Measurements from ENCODE around the gene CCDC61. TPM values are rescaled to one million over a fixed set of nuclear protein-coding genes. Genes with fewer than 3 reads are reported as not detected.

The CCDC61 gene
- total RNA-seq, 2 experiments from 2014 or later, result 26.5 to 27.0 TPM

DNA sequence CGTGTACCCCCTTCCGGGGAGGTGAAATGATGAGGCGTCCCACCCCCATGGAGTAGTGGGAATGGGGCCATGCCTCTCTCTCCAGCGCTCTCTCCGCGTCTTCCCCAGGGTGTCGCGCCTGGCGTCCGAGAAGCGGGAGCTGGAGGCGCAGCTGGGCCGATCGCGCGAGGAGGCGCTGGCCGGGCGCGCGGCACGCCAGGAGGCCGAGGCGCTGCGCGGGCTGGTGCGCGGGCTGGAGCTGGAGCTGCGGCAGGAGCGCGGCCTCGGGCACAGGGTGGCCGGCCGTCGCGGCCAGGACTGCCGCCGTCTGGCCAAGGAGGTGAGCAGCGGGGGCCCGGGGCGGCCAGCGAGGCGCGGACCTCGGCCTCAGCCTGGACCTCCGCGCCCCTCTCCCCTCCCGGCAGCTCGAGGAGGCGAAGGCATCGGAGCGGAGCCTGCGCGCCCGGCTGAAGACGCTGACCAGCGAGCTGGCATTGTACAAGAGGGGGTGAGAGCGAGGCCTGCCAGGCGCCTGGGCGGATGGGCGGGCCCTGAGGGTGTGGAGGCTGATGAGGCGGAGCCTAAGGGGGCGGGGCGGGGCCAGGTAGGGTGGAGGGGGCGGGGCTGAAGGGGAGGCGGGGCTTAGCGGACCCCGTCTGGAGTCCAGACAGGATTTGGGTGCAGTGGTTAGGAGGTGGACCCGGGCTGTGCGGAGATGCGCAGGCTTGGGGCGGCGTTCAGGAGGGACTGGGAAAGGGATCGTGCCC lies 19.8 kb downstream of the CCDC61 start:
- H3K4me1 Mint-ChIP-seq, result peaks cover 18% of the 10 kb centered on the region
- ChIA-PET POLR2A (no interaction called here), CTCF (interaction anchor here (0.6 to 1.8 kb wide), 2 partner anchors 13 to 14 kb away, joined by 4 to 6 read pairs; no protein-coding TSS in a partner anchor)
- no peaks in the 10 kb centered on the region for H3K9me3 Mint-ChIP-seq
- peaks cover 16% of the 10 kb centered on the region for H3K27me3 Mint-ChIP-seq
- H3K36me3 Mint-ChIP-seq (ENCODE audit: low read depth), result peaks cover 17% of the 10 kb centered on the region
- DNase-seq, result peak; percentile 63
- H3K27ac Mint-ChIP-seq, result no peak overlapping the region
- H3K4me3 Mint-ChIP-seq, result peak overlapping the region; percentile 46

DNA sequence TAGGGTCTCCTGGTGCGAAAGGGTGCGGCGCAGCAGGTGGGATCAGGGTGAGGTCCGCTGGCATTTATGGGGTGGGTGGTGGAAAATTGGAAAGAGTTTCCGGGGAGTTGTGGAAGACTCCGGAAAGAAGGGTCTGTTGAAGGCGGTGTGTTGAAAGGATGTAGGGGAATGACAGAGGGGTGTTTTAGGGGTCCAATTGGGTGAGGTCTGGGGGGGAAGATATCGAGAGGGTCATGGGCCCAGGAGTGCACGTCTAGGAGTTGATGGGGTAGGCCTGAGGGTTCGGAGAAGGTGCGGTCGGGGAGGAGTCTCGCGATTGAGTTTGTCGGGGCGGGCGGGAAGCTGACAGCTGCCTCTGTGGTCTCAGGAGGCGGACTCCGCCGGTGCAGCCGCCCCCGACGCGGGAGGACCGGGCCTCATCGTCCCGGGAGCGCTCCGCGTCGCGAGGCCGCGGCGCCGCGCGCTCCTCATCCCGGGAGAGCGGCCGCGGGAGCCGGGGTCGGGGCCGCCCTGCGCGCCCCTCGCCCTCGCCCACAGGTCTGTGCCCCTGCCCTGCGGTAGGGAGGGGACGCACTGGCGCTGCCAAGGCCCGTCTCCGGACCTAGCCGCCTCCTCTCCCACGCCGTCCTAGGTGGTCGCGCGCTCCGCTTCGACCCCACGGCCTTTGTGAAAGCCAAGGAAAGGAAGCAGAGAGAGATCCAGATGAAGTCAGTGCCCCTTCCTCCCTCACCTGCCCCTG lies 20.6 kb downstream of the CCDC61 start:
- DNase-seq, result peak; percentile 48
- H3K9me3 Mint-ChIP-seq, result no peaks in the 10 kb centered on the region
- CTCF ChIA-PET, result interaction anchor here (0.7 to 1.8 kb wide), 4 partner anchors 13 to 37 kb away, joined by 3 to 9 read pairs (median 4); no protein-coding TSS in a partner anchor
- H3K4me1 Mint-ChIP-seq, result peaks cover 18% of the 10 kb centered on the region
- POLR2A ChIA-PET, result no interaction called here
- H3K27me3 Mint-ChIP-seq, result peaks cover 16% of the 10 kb centered on the region
- peak overlapping the region; percentile 50 for H3K27ac Mint-ChIP-seq
- peak overlapping the region; percentile 76 for H3K4me3 Mint-ChIP-seq
- peaks cover 14% of the 10 kb centered on the region for H3K36me3 Mint-ChIP-seq (ENCODE audit: low read depth)

DNA sequence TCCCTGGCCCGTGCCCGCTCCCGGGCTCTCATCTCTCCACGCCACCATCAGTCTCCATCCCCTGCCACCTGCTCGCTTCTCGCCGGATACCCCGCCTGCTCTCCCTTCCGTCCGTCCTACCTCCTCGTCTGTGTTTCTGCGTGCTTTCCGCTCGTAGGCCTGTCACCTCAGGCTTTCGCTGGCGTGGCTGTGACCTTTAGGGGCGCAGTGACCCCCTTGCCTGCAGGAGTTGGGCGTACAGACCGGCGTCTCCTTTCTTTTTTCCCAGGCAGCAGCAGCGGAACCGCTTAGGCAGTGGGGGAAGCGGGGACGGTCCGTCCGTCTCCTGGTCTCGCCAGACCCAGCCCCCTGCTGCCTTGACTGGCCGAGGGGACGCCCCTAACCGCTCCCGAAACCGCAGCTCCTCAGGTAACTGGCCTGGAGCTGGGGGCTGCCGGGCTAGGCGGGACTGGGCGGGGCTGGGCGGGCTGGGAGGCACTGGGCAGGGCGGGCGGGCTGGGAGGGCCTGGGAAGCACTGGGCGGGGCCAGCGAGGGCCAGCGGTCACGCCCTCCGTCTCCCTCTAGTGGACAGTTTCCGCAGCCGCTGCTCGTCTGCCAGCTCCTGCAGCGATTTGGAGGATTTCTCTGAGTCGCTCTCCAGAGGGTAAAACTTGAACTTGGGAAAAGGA lies 21.3 kb downstream of the CCDC61 start:
- Mint-ChIP-seq H3K9me3 (no peaks in the 10 kb centered on the region), H3K27ac (peak overlapping the region; percentile 50), H3K36me3 (ENCODE audit: low read depth) (peaks cover 14% of the 10 kb centered on the region), H3K27me3 (peaks cover 16% of the 10 kb centered on the region), H3K4me1 (peaks cover 18% of the 10 kb centered on the region), H3K4me3 (peak overlapping the region; percentile 76)
- peak; percentile 81 for DNase-seq
- ChIA-PET CTCF (interaction anchor here (0.7 to 1.8 kb wide), 8 partner anchors 12 to 247 kb away, joined by 3 to 9 read pairs (median 4); partner anchors contain the start of genes SIX5 and SYMPK), POLR2A (no interaction called here)

DNA sequence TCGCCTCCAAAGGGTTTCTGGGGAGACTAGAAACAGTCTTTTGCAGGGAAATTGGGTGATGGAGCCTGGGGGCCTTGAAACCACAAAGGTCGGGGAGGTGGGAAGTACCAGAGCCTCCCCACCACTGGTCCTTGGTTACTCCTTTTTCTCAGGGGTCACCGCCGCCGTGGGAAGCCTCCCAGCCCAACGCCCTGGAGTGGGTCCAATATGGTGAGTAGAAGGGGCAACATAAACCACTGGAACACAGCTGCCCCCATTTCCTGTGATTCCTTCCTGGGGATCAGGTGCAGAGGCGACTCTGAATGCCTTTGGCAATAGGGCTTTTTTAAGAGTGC lies 21.8 kb downstream of the CCDC61 start:
- H3K4me3 Mint-ChIP-seq, result peak overlapping the region; percentile 76
- no peak for DNase-seq
- peaks cover 14% of the 10 kb centered on the region for H3K36me3 Mint-ChIP-seq (ENCODE audit: low read depth)
- peaks cover 18% of the 10 kb centered on the region for H3K4me1 Mint-ChIP-seq
- POLR2A ChIA-PET, result no interaction called here
- H3K9me3 Mint-ChIP-seq, result no peaks in the 10 kb centered on the region
- no peak overlapping the region for H3K27ac Mint-ChIP-seq
- CTCF ChIA-PET, result interaction anchor here (0.8 to 1.7 kb wide), 6 partner anchors 11 to 247 kb away, joined by 3 to 9 read pairs (median 4); partner anchors contain the start of genes SIX5 and SYMPK
- H3K27me3 Mint-ChIP-seq, result peaks cover 18% of the 10 kb centered on the region

DNA sequence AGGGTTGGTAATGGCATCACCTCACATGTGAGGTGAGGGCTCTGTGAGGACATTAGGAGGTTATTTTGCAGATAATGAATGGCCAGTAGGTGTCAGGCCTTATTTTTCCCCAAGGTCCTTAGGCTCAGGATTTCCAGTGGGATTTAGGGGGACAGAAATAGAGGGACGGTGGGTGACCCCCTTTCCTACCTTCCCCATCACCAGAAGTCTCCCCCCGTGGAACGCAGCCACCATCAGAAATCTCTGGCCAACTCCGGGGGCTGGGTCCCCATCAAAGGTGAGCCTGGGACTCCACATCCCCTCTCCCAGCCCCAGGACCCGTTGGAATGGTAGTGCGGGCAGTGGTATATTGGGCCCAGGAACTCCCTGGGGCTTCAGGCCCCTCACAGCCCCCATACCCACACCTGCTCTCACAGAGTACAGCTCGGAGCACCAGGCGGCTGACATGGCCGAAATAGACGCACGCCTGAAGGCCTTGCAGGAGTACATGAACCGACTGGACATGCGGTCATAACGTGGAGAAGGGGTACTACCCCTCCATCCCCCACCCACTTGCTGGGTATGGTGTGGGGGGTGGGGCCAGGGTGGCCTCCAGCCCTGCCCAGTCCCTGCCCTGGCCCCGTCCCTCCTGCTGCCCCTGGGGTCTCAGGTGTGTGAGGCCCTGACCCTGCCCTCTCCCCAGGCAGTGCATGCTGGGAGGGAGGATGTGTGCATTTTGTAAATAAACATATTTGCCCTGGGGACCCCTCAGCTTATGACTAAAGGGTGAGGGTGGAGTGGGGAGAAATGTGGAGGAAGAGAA lies 22.8 kb downstream of the CCDC61 start:
- Mint-ChIP-seq H3K4me3 (no peak overlapping the region), H3K27ac (no peak overlapping the region), H3K27me3 (peaks cover 25% of the 10 kb centered on the region), H3K4me1 (peaks cover 18% of the 10 kb centered on the region), H3K36me3 (ENCODE audit: low read depth) (peaks cover 14% of the 10 kb centered on the region), H3K9me3 (no peaks in the 10 kb centered on the region)
- ChIA-PET POLR2A (no interaction called here), CTCF (interaction anchor here (1.3 to 1.7 kb wide), 4 partner anchors 10 to 40 kb away, joined by 3 to 9 read pairs (median 4); no protein-coding TSS in a partner anchor)
- no peak for DNase-seq

DNA sequence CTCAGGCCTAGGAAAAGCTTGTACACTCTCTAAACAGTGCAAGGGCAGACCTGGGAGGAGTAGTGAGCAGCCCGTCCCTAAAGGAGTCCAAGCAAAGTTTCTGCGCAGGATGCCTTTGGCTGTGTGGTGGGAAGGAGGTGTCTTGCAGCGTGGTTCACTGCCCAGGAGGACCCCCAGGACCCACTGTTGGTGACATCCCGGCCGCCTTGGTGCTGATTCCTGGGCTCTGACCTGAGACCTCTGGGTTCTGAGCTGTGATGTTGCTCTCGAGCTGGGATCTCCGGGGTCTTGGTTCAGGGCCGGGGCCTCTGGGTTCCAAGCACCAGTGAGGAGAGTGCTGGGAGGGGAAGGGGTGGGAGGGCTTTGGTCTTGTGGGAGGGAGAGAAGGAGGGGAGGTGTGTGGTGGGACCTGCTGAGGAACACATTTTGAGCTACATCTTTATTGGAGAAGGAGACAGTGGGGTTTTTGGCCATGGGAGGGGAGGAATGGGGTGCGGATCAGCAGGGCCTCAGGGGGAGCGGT lies 23.5 kb downstream of the CCDC61 start:
- DNase-seq, result no peak
- H3K27ac Mint-ChIP-seq, result no peak overlapping the region
- no peaks in the 10 kb centered on the region for H3K9me3 Mint-ChIP-seq
- ChIA-PET CTCF (interaction anchor here (1.6 kb wide), 1 partner anchor 13 kb away, joined by 3 read pairs; no protein-coding TSS in a partner anchor), POLR2A (no interaction called here)
- peaks cover 14% of the 10 kb centered on the region for H3K36me3 Mint-ChIP-seq (ENCODE audit: low read depth)
- H3K4me3 Mint-ChIP-seq, result no peak overlapping the region
- peaks cover 28% of the 10 kb centered on the region for H3K27me3 Mint-ChIP-seq
- H3K4me1 Mint-ChIP-seq, result peaks cover 18% of the 10 kb centered on the region

DNA sequence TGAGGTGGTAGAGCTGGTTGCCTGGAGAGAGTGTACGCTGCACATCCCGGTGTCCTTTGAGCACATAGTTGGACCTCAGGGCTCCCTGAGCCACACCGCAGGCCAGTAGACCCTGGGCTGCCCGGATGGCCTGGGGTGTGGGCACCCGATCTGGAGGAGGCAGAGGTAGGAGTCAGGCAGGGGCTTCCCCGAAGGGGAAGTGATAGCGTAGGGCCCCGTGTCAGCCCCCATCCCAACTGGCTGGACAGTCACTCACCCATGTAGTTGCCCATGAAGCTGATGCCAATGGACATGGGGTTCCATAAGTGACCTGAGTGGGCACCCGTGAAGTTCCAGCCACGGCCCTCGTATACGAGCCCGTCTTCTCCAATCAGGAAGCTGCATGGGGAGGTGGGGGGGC lies 24.0 kb downstream of the CCDC61 start:
- H3K27ac Mint-ChIP-seq, result no peak overlapping the region
- H3K4me3 Mint-ChIP-seq, result no peak overlapping the region
- ChIA-PET POLR2A (no interaction called here), CTCF (interaction anchor here (0.6 to 1.6 kb wide), 2 partner anchors 14 to 37 kb away, joined by 3 read pairs; no protein-coding TSS in a partner anchor)
- peaks cover 29% of the 10 kb centered on the region for H3K27me3 Mint-ChIP-seq
- DNase-seq, result no peak
- H3K36me3 Mint-ChIP-seq (ENCODE audit: low read depth), result peaks cover 14% of the 10 kb centered on the region
- no peaks in the 10 kb centered on the region for H3K9me3 Mint-ChIP-seq
- peaks cover 18% of the 10 kb centered on the region for H3K4me1 Mint-ChIP-seq

DNA sequence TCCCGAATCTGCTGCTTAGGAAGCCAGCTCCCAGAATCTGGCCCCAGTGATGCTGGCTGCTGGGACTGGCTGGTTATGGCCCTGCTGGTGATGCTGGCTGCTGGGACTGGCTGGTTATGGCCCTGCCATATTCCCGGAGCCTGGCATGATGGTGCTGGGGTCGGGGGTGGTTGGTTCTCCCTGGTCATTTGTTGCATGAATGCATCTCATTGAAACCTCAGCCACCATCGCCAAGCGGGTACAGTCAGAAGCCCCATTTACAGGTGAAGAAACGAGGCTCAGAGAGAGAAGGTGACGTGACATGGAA lies 25.5 kb downstream of the CCDC61 start:
- Mint-ChIP-seq H3K27me3 (peaks cover 22% of the 10 kb centered on the region), H3K4me3 (no peak overlapping the region), H3K9me3 (no peaks in the 10 kb centered on the region), H3K4me1 (peaks cover 9% of the 10 kb centered on the region), H3K36me3 (ENCODE audit: low read depth) (peaks cover 5% of the 10 kb centered on the region), H3K27ac (no peak overlapping the region)
- DNase-seq, result no peak
- ChIA-PET CTCF (no interaction called here), POLR2A (no interaction called here)

DNA sequence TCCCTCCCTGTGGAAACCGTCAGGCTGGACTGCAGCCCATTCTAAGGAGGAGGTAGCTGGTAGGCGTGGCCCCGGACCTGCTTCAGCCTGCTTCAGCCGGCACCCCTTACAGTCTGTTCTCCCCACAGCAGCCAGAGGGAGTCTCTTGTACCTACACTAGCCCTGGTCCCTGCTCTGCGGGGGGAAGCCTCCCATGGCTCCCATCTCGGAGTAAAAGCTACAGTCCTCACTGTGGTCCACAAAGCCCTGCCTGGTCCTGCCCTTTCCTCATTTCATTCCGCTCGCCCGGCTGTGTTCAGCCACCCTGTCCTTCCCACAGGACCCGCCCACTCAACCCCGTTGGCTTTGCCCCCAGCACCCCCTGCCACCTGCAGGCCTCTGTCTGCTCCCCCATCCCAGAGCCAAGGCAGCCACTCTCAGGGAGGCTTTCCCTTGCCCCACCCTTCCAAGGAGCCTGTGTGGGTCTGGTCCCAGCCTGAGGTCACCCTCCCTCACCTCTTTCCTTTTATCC lies 26.3 kb downstream of the CCDC61 start:
- H3K27me3 Mint-ChIP-seq, result peaks cover 24% of the 10 kb centered on the region
- POLR2A ChIA-PET, result no interaction called here
- H3K4me3 Mint-ChIP-seq, result no peak overlapping the region
- no peaks in the 10 kb centered on the region for H3K9me3 Mint-ChIP-seq
- H3K27ac Mint-ChIP-seq, result no peak overlapping the region
- no peak for DNase-seq
- peaks cover 3% of the 10 kb centered on the region for H3K36me3 Mint-ChIP-seq (ENCODE audit: low read depth)
- peaks cover 12% of the 10 kb centered on the region for H3K4me1 Mint-ChIP-seq
- CTCF ChIA-PET, result no interaction called here

DNA sequence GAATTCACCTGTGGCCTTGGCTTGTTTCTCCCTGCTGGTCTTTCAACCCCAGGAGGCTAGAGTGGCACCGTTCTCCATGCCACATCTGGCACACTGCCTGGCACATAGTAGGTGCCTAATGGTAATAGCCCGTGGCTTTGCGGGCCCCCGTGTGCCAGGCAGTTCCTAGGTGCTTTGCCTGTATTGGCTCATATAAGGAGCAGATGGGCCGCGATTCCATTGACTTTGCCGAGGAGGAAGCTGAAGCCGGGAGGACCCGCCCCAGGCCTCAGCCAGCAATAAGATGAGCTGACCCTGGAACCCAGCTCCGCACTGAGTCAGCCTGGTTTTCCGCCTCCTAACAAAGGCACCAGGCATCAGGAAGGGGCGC lies 26.8 kb downstream of the CCDC61 start:
- Mint-ChIP-seq H3K9me3 (no peaks in the 10 kb centered on the region), H3K27me3 (peaks cover 28% of the 10 kb centered on the region), H3K27ac (no peak overlapping the region), H3K36me3 (ENCODE audit: low read depth) (peaks cover under 1% of the 10 kb centered on the region), H3K4me3 (no peak overlapping the region), H3K4me1 (peaks cover 12% of the 10 kb centered on the region)
- ChIA-PET POLR2A (no interaction called here), CTCF (no interaction called here)
- no peak for DNase-seq

DNA sequence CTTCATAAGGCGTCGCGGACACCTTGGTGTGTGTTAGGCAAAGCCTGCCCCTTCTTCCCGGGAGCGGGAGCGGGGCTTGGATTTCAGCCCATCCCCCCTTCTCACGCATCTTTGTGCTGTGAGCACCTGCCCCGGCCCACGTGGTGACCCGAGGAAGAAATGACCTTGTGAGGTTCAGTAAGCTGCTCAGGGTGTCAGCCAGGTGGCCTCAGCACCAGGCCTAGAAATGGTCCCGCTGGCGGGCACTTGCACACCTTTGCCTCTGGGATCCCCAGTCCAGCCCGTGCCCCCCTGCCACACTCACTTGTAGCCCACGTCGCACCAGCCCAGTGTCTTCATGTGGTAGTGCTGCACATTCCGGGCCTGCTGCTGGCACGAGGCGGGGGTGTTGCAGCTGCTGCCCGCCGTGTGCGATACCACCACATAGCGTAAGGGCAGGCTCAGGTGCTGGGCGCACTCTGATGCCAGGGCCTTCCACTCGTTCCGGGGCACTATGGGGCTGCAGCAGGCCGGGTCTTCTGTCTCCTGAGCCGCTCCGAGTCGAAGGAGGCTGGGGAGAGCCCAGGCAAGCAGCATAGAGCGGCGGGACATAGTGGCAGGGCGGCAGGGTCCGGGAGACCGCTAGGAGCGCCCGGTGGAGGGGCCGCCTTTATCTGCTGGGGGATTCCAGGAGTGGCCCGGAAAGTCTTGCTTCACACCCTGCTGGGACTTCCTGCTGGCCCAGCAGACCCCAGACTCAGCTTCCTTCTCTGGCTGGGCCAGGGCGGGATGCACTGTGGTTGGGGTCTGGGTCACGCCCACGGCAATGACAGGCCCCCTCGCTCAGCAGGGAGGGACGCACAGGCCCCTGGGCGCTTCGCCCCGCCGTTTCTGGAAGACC lies 27.4 kb downstream of the CCDC61 start, which contains the start of gene PGLYRP1:
Gene PGLYRP1 (minus strand): TSS at position 623 of the 880 bp plus-strand sequence. CDS start 32 bp downstream, at position 591.
- CTCF ChIA-PET, result interaction anchor here (1.4 kb wide), 1 partner anchor 206 kb away, joined by 3 read pairs; no protein-coding TSS in a partner anchor
- Mint-ChIP-seq H3K4me1 (peaks cover 12% of the 10 kb centered on the region), H3K27ac (no peak within 1 kb of the TSS), H3K4me3 (no peak within 1 kb of the TSS), H3K9me3 (no peaks in the 10 kb centered on the region), H3K27me3 (peaks cover 28% of the 10 kb centered on the region), H3K36me3 (ENCODE audit: low read depth) (no peaks in the 10 kb centered on the region)
- POLR2A ChIA-PET, result no interaction called here
- no peak for DNase-seq

Data from activated CD4-positive, alpha-beta T cell treated with anti-CD3 and anti-CD28 coated beads, Interleukin-2, amount 10 ng/mL, durations not matched to agents 7 days and 5 days (primary cell).